H1 (cell line): ENCODE data around the gene SLC6A2. TPM values are rescaled to one million over a fixed set of nuclear protein-coding genes. Genes with fewer than 3 reads are reported as not detected.

Experiments
- CTCF ChIP-seq, 3 experiments: IDR thresholded peaks; 1 replicate in 2 of 3; 2 replicates in 1 of 3; pipeline versions ENCODE4 v1.5.1 to v1.6.1; 2011; ENCODE audit warnings: low read length in 3 of 3, mild to moderate bottlenecking in 3 of 3, inconsistent platforms in 2 of 3, low read depth in 1 of 3, moderate library complexity in 1 of 3; ENCODE audit not compliant: insufficient read depth in 1 of 3; ENCODE audit errors: control extremely low read depth in 1 of 3
- KDM4A ChIP-seq: IDR thresholded peaks from one replicate; pipeline ENCODE4 v1.7.1; 2012; ENCODE audit warnings: low read depth, mild to moderate bottlenecking, moderate library complexity, low read length, inconsistent platforms; ENCODE audit not compliant: severe bottlenecking
- KDM5A ChIP-seq: fragments of 200-600 bp; IDR thresholded peaks from 2 replicates; pipeline ENCODE4 v1.7.1; 2012; ENCODE audit warnings: mild to moderate bottlenecking, low read length, inconsistent platforms, mixed read lengths
- PHF8 ChIP-seq: fragments of 200-600 bp; sonication (generic); conservative IDR thresholded peaks from 2 replicates; pipeline ENCODE4 v1.7.1; 2012; ENCODE audit warnings: low read depth, mild to moderate bottlenecking, inconsistent platforms, low read length, moderate library complexity
- RBBP5 ChIP-seq: IDR thresholded peaks from 2 replicates; pipeline ENCODE4 v1.7.1; 2012; ENCODE audit warnings: low read depth, mild to moderate bottlenecking, inconsistent platforms, low read length, moderate library complexity, borderline replicate concordance
- RNF2 ChIP-seq: fragments of 200-900, 300-1000 bp; sonication (generic); IDR thresholded peaks from 2 replicates; pipeline ENCODE4 v1.7.1; 2016; ENCODE audit warnings: borderline replicate concordance, low read depth, mild to moderate bottlenecking, antibody characterized with exemption, low read length; ENCODE audit not compliant: poor library complexity, severe bottlenecking; ENCODE audit errors: missing control alignments
- TCF12 ChIP-seq: IDR thresholded peaks from 2 replicates; pipeline ENCODE4 v1.6.1; 2011; ENCODE audit warnings: low read depth, mild to moderate bottlenecking, low read length
- polyA plus RNA-seq, 7 experiments: library from polyadenylated mRNA; depleted of rRNA in 3 of 7; stranded (reverse) in 5 of 7; unstranded in 2 of 7; fragments of >200 nt in 5 of 7; fragments of 200-250 nt in 2 of 7; gene quantifications; 1 replicate in 5 of 7; 2 replicates in 1 of 7; 4 replicates in 1 of 7; pipeline versions ENCODE4 v1.2.1 to v1.2.3, GENCODE V29; 2011 to 2013; ENCODE audit warnings: missing spikeins in 2 of 7, mixed read lengths in 2 of 7
- total RNA-seq: library from RNA; stranded (reverse); fragmentation: NEBNext Ultra II Directional; extraction: Animal tissue kit (Norgen Biotek cat#: 25700); gene quantifications from 2 replicates; pipeline ENCODE4 v1.2.1, GENCODE V29; 2021

SLC6A2 gene
- total and polyA plus RNA-seq, 2 of the 8 experiments (the other 6 are each of a cell fraction or from before 2014, with no cell fraction given): 0.35 TPM; not detected in 1

GRCh38 chr16:55686671-55687070 lies 30.9 kb downstream of the SLC6A2 start (continued):
- TF ChIP-seq CTCF (IDR thresholded peaks at IDR 0.05; ENCODE audit: control extremely low read depth in 1 of 3, insufficient read depth in 1 of 3, low read depth in 1 of 3, low read length in 3 of 3) (no peak), KDM5A (no peak), TCF12 (no peak), KDM4A (no peak), RBBP5 (no peak), RNF2 (no peak), PHF8 (no peak)
